ENCODE data around the gene CHST1. TPM values are rescaled to one million over a fixed set of nuclear protein-coding genes. Genes with fewer than 3 reads are reported as not detected.

The CHST1 gene
- total RNA-seq, 1 experiment from 2014 or later, result not detected

GRCh38 chr11:45599161-45599943, 66.1 kb downstream of the CHST1 start:
- BruUV-seq (replicated peaks), result no TSS peak
- POLR2A ChIA-PET (ENCODE audit: unreplicated experiment), result no interaction called here
- ATAC-seq, result no peak

More at GRCh38 chr11:45599161-45599943, 66.1 kb downstream of the CHST1 start:
- Histone ChIP-seq H3K9ac (ENCODE audit: low read length) (no peak overlapping the region), H3K27ac (ENCODE audit: low read length) (no peak overlapping the region), H3K27me3 (ENCODE audit: low read length) (peaks cover 56% of the 10 kb centered on the region), H3F3A (ENCODE audit: low read length, unreplicated experiment) (no peaks in the 10 kb centered on the region), H3K79me2 (ENCODE audit: low read length) (no peaks in the 10 kb centered on the region), H3K4me1 (ENCODE audit: insufficient read depth, low read length) (no peaks in the 10 kb centered on the region), H3K4me3 (ENCODE audit: low read length) (no peak overlapping the region), H3K36me3 (ENCODE audit: low read depth, low read length) (no peaks in the 10 kb centered on the region), H4K20me1 (ENCODE audit: low read length) (no peaks in the 10 kb centered on the region), H3K9me2 (replicated peaks; ENCODE audit: low read length) (no peaks in the 10 kb centered on the region), H3K9me3 (ENCODE audit: low read length) (no peaks in the 10 kb centered on the region), H3K4me2 (ENCODE audit: low read length) (no peak overlapping the region), H2AFZ (ENCODE audit: low read length) (no peak overlapping the region)
- CTCF ChIA-PET, result no interaction called here
- TF ChIP-seq EZH2phosphoT487 (IDR thresholded peaks at IDR 0.05; ENCODE audit: borderline replicate concordance, low read length), result no peak
- TF ChIP-seq EZH2 (IDR thresholded peaks at IDR 0.05; ENCODE audit: low read length, unreplicated experiment), result no peak
- no peak for TF ChIP-seq CTCF (conservative IDR thresholded peaks at IDR 0.05; ENCODE audit: low read depth, low read length)
- DNase-seq, result no peak
- intact Hi-C loops (cut with micrococcal nuclease), result no loop called here

Small RNAs within 50 kb of the gene (microRNA-seq; reads per million reads assigned to microRNA genes)
- not detected for gene MIR7154 (ENCODE audit: unreplicated experiment)

Other genes starting within 250 kb of the CHST1 start
- 9.5 and 13.5 TPM in 2 replicates for gene SLC35C1, start 139.5 kb upstream of the CHST1 start, total RNA-seq (2014; rRNA removed)
- gene CRY2, start 181.9 kb upstream of the CHST1 start, total RNA-seq (2014; rRNA removed), result 9.5 and 12.4 TPM in 2 replicates
- gene MAPK8IP1, start 220.0 kb upstream of the CHST1 start, total RNA-seq (2014; rRNA removed), result 7.1 and 10.5 TPM in 2 replicates
- 0.15 and 2.1 TPM in 2 replicates for gene FREY1, start 241.6 kb upstream of the CHST1 start, total RNA-seq (2014; rRNA removed)

Data from PC-3 (cell line).